Caco-2 (cell line): ENCODE data around the gene SLC41A1. TPM values are rescaled to one million over a fixed set of nuclear protein-coding genes. Genes with fewer than 3 reads are reported as not detected.

Experiments used
- BruUV-seq: library from RNA; stranded (reverse); fragments of 400-500 nt; replicated peaks from 2 replicates; lab custom pipeline; 2021; lab: Mats Ljungman, UMichigan
- CTCF ChIA-PET: fragments of 300-600 bp; sonication (Branson Sonifier 250); formaldehyde crosslinking; loops from one replicate; lab custom pipeline; 2022; ENCODE audit warnings: antibody characterized with exemption; lab: Charles Lee
- POLR2A ChIA-PET: fragments of 300-600 bp; sonication (Branson Sonifier 250); formaldehyde crosslinking; loops from one replicate; lab custom pipeline; 2022; ENCODE audit warnings: antibody characterized with exemption; lab: Charles Lee
- DNase-seq, 2 experiments: peaks; one replicate each; pipeline versions ENCODE4 v3.0.0 to v3.0.0-alpha.2; 2020 to 2022
- H3K27me3 ChIP-seq: replicated peaks from 2 replicates; pipeline ENCODE4 v1.6.0; 2011; ENCODE audit warnings: low read length; ENCODE audit not compliant: control insufficient read depth, insufficient read depth
- H3K36me3 ChIP-seq: 2 replicates; pipeline ENCODE4 v1.5.1; 2011; ENCODE audit warnings: low read length; ENCODE audit not compliant: control insufficient read depth, insufficient read depth
- H3K4me1 ChIP-seq: fragments of 250-450 bp; sonication (Bioruptor Pico); 2 replicates; pipeline ENCODE4 v1.5.1; 2020; ENCODE audit warnings: mild to moderate bottlenecking
- H3K4me3 ChIP-seq: 2 replicates; pipeline ENCODE4 v1.5.1; 2011; ENCODE audit warnings: low read depth, mild to moderate bottlenecking, control low read depth, low read length
- H3K9me3 ChIP-seq: fragments of 250-450 bp; sonication (Bioruptor Pico); 2 replicates; pipeline ENCODE4 v1.5.1; 2020; ENCODE audit warnings: mild to moderate bottlenecking, moderate library complexity
- H3K27ac Mint-ChIP-seq: one replicate; pipeline ENCODE4 v1.8.0; 2022; ENCODE audit warnings: mixed read lengths; ENCODE audit not compliant: unreplicated experiment
- H3K27me3 Mint-ChIP-seq: one replicate; pipeline ENCODE4 v1.8.0; 2022; ENCODE audit warnings: mixed read lengths; ENCODE audit not compliant: insufficient read depth, unreplicated experiment
- H3K36me3 Mint-ChIP-seq: one replicate; pipeline ENCODE4 v1.8.0; 2022; ENCODE audit warnings: mild to moderate bottlenecking, mixed read lengths; ENCODE audit not compliant: insufficient read depth, unreplicated experiment
- H3K4me1 Mint-ChIP-seq: one replicate; pipeline ENCODE4 v1.8.0; 2022; ENCODE audit warnings: low read depth, mixed read lengths; ENCODE audit not compliant: unreplicated experiment
- H3K4me3 Mint-ChIP-seq: one replicate; pipeline ENCODE4 v1.8.0; 2022; ENCODE audit warnings: mild to moderate bottlenecking, moderate library complexity, mixed read lengths; ENCODE audit not compliant: unreplicated experiment
- H3K9me3 Mint-ChIP-seq: one replicate; pipeline ENCODE4 v1.8.0; 2022; ENCODE audit warnings: mixed read lengths; ENCODE audit not compliant: unreplicated experiment
- CTCF ChIP-seq, 2 experiments: fragments of 200-600 bp in 1 of 2; IDR thresholded peaks; 1 replicate in 1 of 2; 2 replicates in 1 of 2; pipeline versions ENCODE4 v1.5.1 to v1.8.0; 2011 to 2022; ENCODE audit warnings: antibody characterized with exemption in 1 of 2, control low read depth in 1 of 2, inconsistent platforms in 1 of 2, low read depth in 1 of 2, low read length in 1 of 2, mild to moderate bottlenecking in 1 of 2, moderate library complexity in 1 of 2; ENCODE audit not compliant: insufficient read depth in 1 of 2, severe bottlenecking in 1 of 2, unreplicated experiment in 1 of 2
- intact Hi-C: fragments of 100-400 bp; cut with micrococcal nuclease; formaldehyde crosslinking; loops from one replicate; pipeline ENCODE4 v1.10.0; 2022; ENCODE audit not compliant: unreplicated experiment
- total RNA-seq: library from RNA; stranded (reverse); gene quantifications from 2 replicates; pipeline ENCODE4 v1.2.3, GENCODE V29; 2022

Gene SLC41A1
- total RNA-seq, 1 experiment from 2014 or later, result 12.5 TPM

GRCh38 chr1:205804605-205805004 is 8.4 kb downstream of the SLC41A1 start:
- Mint-ChIP-seq H3K27me3 (no peaks in the 10 kb centered on the region), H3K4me3 (no peak overlapping the region), H3K27ac (no peak overlapping the region), H3K36me3 (no peaks in the 10 kb centered on the region), H3K9me3 (no peaks in the 10 kb centered on the region), H3K4me1 (no peaks in the 10 kb centered on the region)
- TF ChIP-seq CTCF (IDR thresholded peaks at IDR 0.05; ENCODE audit: insufficient read depth in 1 of 2, low read depth in 1 of 2, low read length in 1 of 2, severe bottlenecking in 1 of 2, unreplicated experiment in 1 of 2), result no peak
- ChIA-PET POLR2A (no interaction called here), CTCF (no interaction called here)
- Histone ChIP-seq H3K4me3 (no peak overlapping the region), H3K9me3 (no peaks in the 10 kb centered on the region), H3K36me3 (no peaks in the 10 kb centered on the region), H3K4me1 (no peaks in the 10 kb centered on the region), H3K27me3 (no peaks in the 10 kb centered on the region)
- BruUV-seq, result no TSS peak
- no peak for DNase-seq
- intact Hi-C loops, result no loop called here

GRCh38 chr1:205803986-205804385 is 9.0 kb downstream of the SLC41A1 start:
- DNase-seq, result no peak
- H3K9me3 Mint-ChIP-seq, result no peaks in the 10 kb centered on the region
- H3K4me1 Mint-ChIP-seq, result no peaks in the 10 kb centered on the region
- no peaks in the 10 kb centered on the region for H3K36me3 Mint-ChIP-seq
- no peaks in the 10 kb centered on the region for H3K9me3 ChIP-seq
- H3K27ac Mint-ChIP-seq, result no peak overlapping the region
- H3K27me3 ChIP-seq, result no peaks in the 10 kb centered on the region
- intact Hi-C loops, result no loop called here
- no peaks in the 10 kb centered on the region for H3K4me1 ChIP-seq
- no peak overlapping the region for H3K4me3 Mint-ChIP-seq
- H3K4me3 ChIP-seq, result no peak overlapping the region
- no peak for TF ChIP-seq CTCF (IDR thresholded peaks at IDR 0.05; ENCODE audit: insufficient read depth in 1 of 2, low read depth in 1 of 2, low read length in 1 of 2, severe bottlenecking in 1 of 2, unreplicated experiment in 1 of 2)
- H3K27me3 Mint-ChIP-seq, result no peaks in the 10 kb centered on the region
- BruUV-seq, result no TSS peak
- ChIA-PET CTCF (no interaction called here), POLR2A (no interaction called here)
- no peaks in the 10 kb centered on the region for H3K36me3 ChIP-seq

GRCh38 chr1:205802060-205802459 is 10.9 kb downstream of the SLC41A1 start:
- Histone ChIP-seq H3K4me3 (no peak overlapping the region), H3K9me3 (no peaks in the 10 kb centered on the region), H3K4me1 (no peaks in the 10 kb centered on the region), H3K36me3 (no peaks in the 10 kb centered on the region), H3K27me3 (no peaks in the 10 kb centered on the region)
- H3K36me3 Mint-ChIP-seq, result no peaks in the 10 kb centered on the region
- intact Hi-C loops, result no loop called here
- H3K4me3 Mint-ChIP-seq, result no peak overlapping the region
- CTCF ChIA-PET, result no interaction called here
- no peaks in the 10 kb centered on the region for H3K27me3 Mint-ChIP-seq
- H3K9me3 Mint-ChIP-seq, result no peaks in the 10 kb centered on the region
- no peak for TF ChIP-seq CTCF (IDR thresholded peaks at IDR 0.05; ENCODE audit: insufficient read depth in 1 of 2, low read depth in 1 of 2, low read length in 1 of 2, severe bottlenecking in 1 of 2, unreplicated experiment in 1 of 2)
- no peak overlapping the region for H3K27ac Mint-ChIP-seq
- POLR2A ChIA-PET, result no interaction called here
- BruUV-seq, result no TSS peak
- DNase-seq, result no peak
- H3K4me1 Mint-ChIP-seq, result no peaks in the 10 kb centered on the region
